ENCODE data around the gene NR3C1. TPM values are rescaled to one million over a fixed set of nuclear protein-coding genes. Genes with fewer than 3 reads are reported as not detected.

The NR3C1 gene
- total RNA-seq, 1 experiment from 2014 or later = 31.4 TPM

GRCh38 chr5:143265995-143266394 is 137.5 kb downstream of the NR3C1 start:
- Histone ChIP-seq H3K9ac (ENCODE audit: extremely low read depth, insufficient read length, low read length) (no peak overlapping the region), H3K23me2 (ENCODE audit: insufficient read length, low read depth, low read length, poor library complexity, severe bottlenecking) (no peaks in the 10 kb centered on the region), H3K27me3 (ENCODE audit: insufficient read depth, low read length) (no peaks in the 10 kb centered on the region), H2BK12ac (ENCODE audit: insufficient read length, low read depth, low read length) (no peak overlapping the region), H3K56ac (ENCODE audit: insufficient read length, low read depth, low read length) (no peak overlapping the region), H2BK20ac (ENCODE audit: low read depth, low read length, poor library complexity, severe bottlenecking) (no peak overlapping the region), H3K27ac (ENCODE audit: insufficient read length, low read depth, low read length) (no peak overlapping the region), H3K23ac (ENCODE audit: insufficient read length, low read depth, low read length) (no peak overlapping the region), H2BK120ac (ENCODE audit: low read depth, low read length, poor library complexity, severe bottlenecking) (no peak overlapping the region), H4K20me1 (ENCODE audit: control insufficient read depth, insufficient read depth, insufficient read length) (no peaks in the 10 kb centered on the region), H3K18ac (ENCODE audit: insufficient read length, low read depth, low read length) (no peak overlapping the region), H3K14ac (ENCODE audit: insufficient read depth, low read length) (no peak overlapping the region), H3K79me2 (ENCODE audit: insufficient read depth, low read length) (no peaks in the 10 kb centered on the region), H2BK15ac (ENCODE audit: low read depth, low read length) (no peak overlapping the region), H4K8ac (replicated peaks; ENCODE audit: insufficient read length, low read depth, low read length) (no peak overlapping the region), H3K9me3 (ENCODE audit: control insufficient read depth, low read depth, low read length) (no peaks in the 10 kb centered on the region), H2BK5ac (ENCODE audit: insufficient read length, low read length) (no peak overlapping the region), H4K5ac (ENCODE audit: insufficient read length, low read depth, low read length) (no peak overlapping the region), H3K4me1 (ENCODE audit: insufficient read depth, low read length) (no peaks in the 10 kb centered on the region), H3T11ph (ENCODE audit: low read length) (no peak overlapping the region), H2AK5ac (ENCODE audit: insufficient read length, low read length) (no peak overlapping the region), H3K4me2 (ENCODE audit: insufficient read depth, insufficient read length, low read length) (no peak overlapping the region), H3K4ac (ENCODE audit: low read depth, low read length) (no peak overlapping the region), H2AFZ (ENCODE audit: low read length) (no peak overlapping the region), H3K79me1 (ENCODE audit: insufficient read depth, low read depth, low read length, poor library complexity, severe bottlenecking) (no peaks in the 10 kb centered on the region), H4K91ac (ENCODE audit: insufficient read length, low read depth, low read length) (no peak overlapping the region)
- Mint-ChIP-seq H3K9me3 (peaks cover 27 to 36% of the 10 kb centered on the region in 2 experiments), H3K4me3 (no peak overlapping the region), H3K27ac (no peak overlapping the region), H3K27me3 (ENCODE audit: low read depth) (no peaks in the 10 kb centered on the region), H3K36me3 (ENCODE audit: insufficient read depth in 1 of 3, low read depth in 3 of 3) (peaks cover 2 to 30% (median 24%) of the 10 kb centered on the region in 3 experiments), H3K4me1 (no peaks in the 10 kb centered on the region)
- DNase-seq = no peak
- no peak for TF ChIP-seq CTCF (conservative IDR thresholded peaks at IDR 0.05)
- WGBS (ENCODE audit: extremely low coverage, insufficient read length, low lambda C conversion rate) = no CpG with 5 or more reads among the region's 2 CpGs

Data from H9 (cell line).